GM18498 (cell line): ENCODE measurements around the gene GALNT18.
"Not testable (repeated sequence)": the region's sequence is repeated elsewhere in the genome, so short reads cannot be mapped to it uniquely, and the experiment has no call there.

ENCODE experiments used
- ATAC-seq: cut with Tn5 transposase; IDR thresholded peaks from one replicate; pipeline ENCODE4 v1.9.1; 2021; ENCODE audit warnings: mild to moderate bottlenecking, moderate library complexity; ENCODE audit not compliant: unreplicated experiment

Gene GALNT18

GRCh38 chr11:11366793-11367192, 255.0 kb downstream of the GALNT18 start:
- no peak for ATAC-seq

GRCh38 chr11:11363674-11364073, 258.1 kb downstream of the GALNT18 start:
- no peak for ATAC-seq

GRCh38 chr11:11359611-11360010, 262.2 kb downstream of the GALNT18 start:
- ATAC-seq: no peak

- ATAC-seq: no peak
Observed at GRCh38 chr11:11356842-11357241, 265.0 kb downstream of the GALNT18 start.

- ATAC-seq: not testable (repeated sequence)
Observed at GRCh38 chr11:11352878-11353277, 268.9 kb downstream of the GALNT18 start, which contains the start of gene CSNK2A3. Gene CSNK2A3, minus strand, starts transcription at chr11:11353250. Its CDS starts 131 bp downstream, at chr11:11353119.

- ATAC-seq: not testable (repeated sequence)
Observed at GRCh38 chr11:11351851-11352250, 270.0 kb downstream of the GALNT18 start.

- no peak for ATAC-seq
Observed at GRCh38 chr11:11351042-11351586, 270.7 kb downstream of the GALNT18 start.

GRCh38 chr11:11349870-11350337, 271.9 kb downstream of the GALNT18 start:
- no peak for ATAC-seq

GRCh38 chr11:11349106-11349825, 272.5 kb downstream of the GALNT18 start:
- ATAC-seq: no peak

GRCh38 chr11:11348303-11348702, 273.5 kb downstream of the GALNT18 start:
- ATAC-seq: no peak

GRCh38 chr11:11347592-11347991, 274.2 kb downstream of the GALNT18 start:
- no peak for ATAC-seq

GRCh38 chr11:11346303-11346702, 275.5 kb downstream of the GALNT18 start:
- no peak for ATAC-seq

GRCh38 chr11:11345099-11345498, 276.7 kb downstream of the GALNT18 start:
- no peak for ATAC-seq

- ATAC-seq: no peak
Observed at GRCh38 chr11:11344045-11344444, 277.8 kb downstream of the GALNT18 start.

GRCh38 chr11:11338304-11338703, 283.5 kb downstream of the GALNT18 start:
- no peak for ATAC-seq

- ATAC-seq: no peak
Observed at GRCh38 chr11:11336664-11337063, 285.1 kb downstream of the GALNT18 start.

- ATAC-seq: no peak
Observed at GRCh38 chr11:11335043-11335442, 286.8 kb downstream of the GALNT18 start.

- no peak for ATAC-seq
Observed at GRCh38 chr11:11334607-11335006, 287.2 kb downstream of the GALNT18 start.

GRCh38 chr11:11332141-11332710, 289.6 kb downstream of the GALNT18 start:
- no peak for ATAC-seq

- ATAC-seq: no peak
Observed at GRCh38 chr11:11329062-11329806, 292.6 kb downstream of the GALNT18 start.

- no peak for ATAC-seq
Observed at GRCh38 chr11:11324090-11324489, 297.7 kb downstream of the GALNT18 start.
